HG03066 (cell line): Measurements from ENCODE around the gene LDB2.
"Not testable (repeated sequence)": the region's sequence is repeated elsewhere in the genome, so short reads cannot be mapped to it uniquely, and the experiment has no call there.

Experiments
- ATAC-seq: cut with Tn5 transposase; IDR thresholded peaks from one replicate; pipeline ENCODE4 v1.9.1; 2021; ENCODE audit warnings: low read depth; ENCODE audit not compliant: unreplicated experiment

Gene LDB2

DNA sequence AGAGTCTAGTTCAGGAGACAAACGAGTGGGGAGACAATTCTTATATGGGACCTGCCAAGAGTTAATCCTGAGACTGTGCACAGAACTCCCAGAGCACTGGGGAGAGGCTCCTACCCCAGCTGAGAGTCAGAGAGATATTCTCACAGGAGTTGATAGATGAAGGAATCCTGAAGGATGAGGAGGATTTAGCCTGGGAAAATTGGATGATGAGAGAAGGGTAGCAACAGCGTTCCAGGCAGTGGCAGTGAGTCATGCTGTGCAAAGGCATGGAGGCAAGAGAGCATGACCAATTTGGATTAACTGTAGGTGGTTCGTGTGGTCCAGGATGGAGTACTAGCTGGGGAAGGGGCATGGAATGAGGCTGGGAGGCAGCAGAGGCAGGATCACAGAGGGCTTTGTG lies 318.6 kb downstream of the LDB2 start:
- no peak for ATAC-seq

DNA sequence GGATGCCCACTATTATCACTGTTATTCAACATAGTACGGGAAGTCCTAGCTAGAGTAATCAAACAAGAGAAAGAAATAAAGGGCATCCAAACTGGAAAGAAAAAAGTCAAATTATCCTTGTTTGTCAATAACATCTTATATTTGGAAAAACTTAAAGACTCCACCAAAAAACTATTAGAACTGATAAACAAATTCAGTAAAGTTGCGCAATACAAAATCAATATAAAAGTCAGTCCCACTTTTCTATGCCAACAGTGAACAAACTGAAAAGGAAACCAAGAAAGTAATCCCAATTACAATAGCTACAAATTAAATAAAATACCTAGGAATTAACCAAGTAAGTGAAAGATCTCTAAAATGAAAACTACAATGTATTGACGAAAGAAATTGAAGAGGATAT lies 321.3 kb downstream of the LDB2 start:
- ATAC-seq, result no peak

DNA sequence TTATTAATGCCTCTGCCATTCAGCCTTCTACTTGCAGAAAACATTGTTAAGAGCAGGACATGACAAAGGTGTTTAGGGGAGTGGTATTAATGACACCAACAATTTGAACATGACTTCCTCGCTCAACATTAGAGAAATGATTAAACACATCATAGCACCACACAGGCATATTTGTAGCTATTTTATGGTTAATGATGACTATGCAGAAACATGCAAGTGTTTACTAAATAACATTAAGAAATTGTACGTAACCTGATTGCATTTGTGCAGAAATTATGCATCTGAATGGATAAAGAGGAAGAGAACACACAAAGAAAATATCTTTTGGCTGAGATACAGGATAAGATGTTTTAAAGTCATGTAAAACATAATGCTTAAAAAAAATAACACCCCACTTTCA lies 323.5 kb downstream of the LDB2 start:
- ATAC-seq, result no peak

- no peak for ATAC-seq
Measured at GRCh38 chr4:16573739-16574138, 324.7 kb downstream of the LDB2 start.

- no peak for ATAC-seq
Measured at GRCh38 chr4:16573206-16573605, 325.2 kb downstream of the LDB2 start.

DNA sequence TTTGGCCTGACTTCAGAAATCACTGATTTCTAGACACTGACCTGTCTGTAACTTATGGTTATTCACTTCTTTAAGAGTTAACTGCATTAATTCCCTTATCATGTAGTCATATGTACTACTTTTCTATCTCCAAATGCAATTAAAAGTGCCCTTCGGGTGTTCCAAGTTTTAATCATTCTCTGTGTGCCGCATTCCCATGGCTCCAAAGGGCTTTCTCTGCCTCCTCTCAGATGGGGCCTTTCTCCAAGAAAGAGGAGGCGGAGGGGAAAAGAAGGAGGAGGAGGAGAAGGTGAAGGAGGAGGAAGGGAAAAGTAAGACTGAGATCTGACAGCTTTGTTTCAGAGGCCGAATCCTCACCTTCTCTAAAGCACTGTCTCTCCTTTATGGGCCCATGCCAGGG lies 325.8 kb downstream of the LDB2 start:
- no peak for ATAC-seq

DNA sequence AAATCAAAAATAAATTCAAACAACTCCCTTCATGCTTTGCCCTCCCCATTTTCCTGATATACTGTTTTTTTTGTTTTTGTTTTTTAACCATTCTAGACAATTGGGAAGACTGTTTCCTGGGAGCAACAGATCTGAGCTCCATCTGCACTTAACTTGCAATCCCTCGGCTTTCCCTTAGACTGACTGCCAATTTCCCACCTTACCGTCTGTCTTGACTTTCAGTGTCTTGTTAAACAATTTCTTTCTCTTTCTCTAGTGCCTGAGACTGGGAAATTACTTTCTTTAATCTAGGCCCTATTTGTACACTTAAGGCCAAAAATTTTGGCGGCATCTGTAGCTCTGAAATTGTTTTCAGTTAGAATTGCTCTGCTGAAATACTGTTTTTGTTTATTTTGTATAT lies 326.3 kb downstream of the LDB2 start:
- ATAC-seq, result no peak

- no peak for ATAC-seq
Measured at GRCh38 chr4:16569790-16570189, 328.7 kb downstream of the LDB2 start.

GRCh38 chr4:16557316-16557715 lies 341.1 kb downstream of the LDB2 start:
- ATAC-seq, result not testable (repeated sequence)

GRCh38 chr4:16555156-16555555 lies 343.3 kb downstream of the LDB2 start:
- ATAC-seq, result no peak

DNA sequence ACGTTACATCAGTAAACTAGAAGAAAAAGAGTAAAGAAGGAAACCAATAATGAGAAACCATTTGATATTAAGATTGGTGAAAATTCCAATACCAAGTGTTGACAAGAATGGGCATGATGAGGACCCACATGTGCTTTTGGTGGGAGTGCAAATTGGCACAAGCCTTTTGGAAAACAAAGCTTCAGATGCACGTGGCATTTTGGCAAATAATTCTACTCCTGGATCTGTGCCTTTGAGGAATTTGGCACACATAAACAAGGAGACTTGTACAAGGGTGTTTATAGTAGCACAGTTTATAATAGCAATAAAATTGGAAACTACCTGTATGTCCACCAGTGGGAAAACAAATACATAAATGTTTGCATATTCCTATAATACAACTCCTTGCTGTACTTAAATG lies 347.9 kb downstream of the LDB2 start:
- ATAC-seq, result no peak

GRCh38 chr4:16545656-16546055 lies 352.8 kb downstream of the LDB2 start:
- no peak for ATAC-seq

GRCh38 chr4:16544869-16545268 lies 353.6 kb downstream of the LDB2 start:
- ATAC-seq, result no peak

GRCh38 chr4:16544251-16544721 lies 354.2 kb downstream of the LDB2 start:
- ATAC-seq, result no peak

DNA sequence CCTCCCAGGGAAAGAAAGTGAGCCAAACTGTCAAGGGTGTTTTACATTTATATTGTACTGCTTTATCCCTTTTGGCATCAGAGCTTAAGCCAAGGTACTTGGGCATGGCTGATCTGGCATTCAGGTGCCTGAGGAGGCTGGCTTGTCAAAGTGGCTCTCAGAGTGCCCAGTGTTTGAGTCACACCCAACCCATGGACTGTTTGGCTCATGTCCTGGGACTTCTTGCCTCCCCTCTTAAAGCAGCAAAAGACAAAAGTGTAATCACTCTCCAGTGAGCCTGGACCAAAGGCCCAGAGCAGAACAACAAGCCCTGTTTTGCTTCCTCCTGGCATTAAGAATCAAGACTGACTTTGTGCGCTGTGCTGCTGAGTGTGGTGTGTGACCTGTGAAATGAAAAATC lies 360.5 kb downstream of the LDB2 start:
- no peak for ATAC-seq

GRCh38 chr4:16532240-16532970 lies 366.0 kb downstream of the LDB2 start:
- ATAC-seq, result no peak

DNA sequence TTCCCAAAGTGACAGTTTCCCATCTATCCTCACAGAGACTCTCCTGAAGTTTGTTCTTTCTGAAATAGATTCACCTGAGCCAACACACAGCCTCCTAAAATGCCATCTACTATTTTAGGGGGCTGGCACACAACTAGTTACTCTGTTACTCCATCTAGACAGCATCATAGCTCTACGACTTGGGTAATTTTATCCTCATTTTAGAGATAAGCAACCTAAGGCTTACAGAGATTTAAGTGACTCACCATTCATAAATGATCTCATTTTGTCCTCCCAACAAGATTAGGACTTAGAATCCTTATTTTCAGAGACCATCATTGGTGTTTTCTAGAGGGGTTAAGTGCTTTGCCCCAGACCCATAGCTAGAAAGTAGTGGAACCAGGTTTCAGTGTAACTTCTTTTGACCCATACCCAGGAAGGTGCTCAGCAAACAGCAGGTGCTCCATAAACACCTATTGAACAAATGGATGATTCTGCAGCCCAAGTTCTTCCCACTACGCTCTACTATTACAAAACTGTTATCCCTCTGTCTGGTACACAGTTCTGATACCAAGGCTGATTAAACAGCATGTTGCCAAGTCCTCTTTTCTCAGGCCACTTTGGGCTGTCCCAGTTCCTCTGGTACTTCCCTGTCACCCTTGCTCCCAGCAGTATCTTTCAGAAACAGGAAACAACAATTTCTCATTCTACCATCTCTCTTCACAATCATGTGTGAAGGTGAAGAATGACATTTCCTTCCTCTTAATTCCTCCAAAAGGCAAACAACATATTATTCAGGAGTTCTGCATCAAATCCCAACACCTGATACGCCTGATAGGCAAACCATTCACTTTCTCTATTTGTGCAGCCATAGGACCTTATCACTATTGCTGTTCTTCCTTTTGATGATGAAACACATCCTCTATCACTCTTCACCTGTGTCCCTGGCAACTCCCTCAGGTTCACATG lies 367.5 kb downstream of the LDB2 start:
- ATAC-seq, result no peak

- no peak for ATAC-seq
Measured at GRCh38 chr4:16524911-16525554, 373.4 kb downstream of the LDB2 start.

GRCh38 chr4:16524406-16524805 lies 374.0 kb downstream of the LDB2 start:
- ATAC-seq, result no peak

GRCh38 chr4:16523526-16523925 lies 374.9 kb downstream of the LDB2 start:
- ATAC-seq, result not testable (repeated sequence)
